ENCODE data around the gene GALNT2. TPM values are rescaled to one million over a fixed set of nuclear protein-coding genes. Genes with fewer than 3 reads are reported as not detected.
A peak's percentile ranks its signal among the peaks of the same experiment; 100 is the strongest.

GALNT2 gene
- total and polyA plus RNA-seq, 2 of the 4 experiments (the other 2 are of a cell fraction): 50.4 to 189 TPM

DNA sequence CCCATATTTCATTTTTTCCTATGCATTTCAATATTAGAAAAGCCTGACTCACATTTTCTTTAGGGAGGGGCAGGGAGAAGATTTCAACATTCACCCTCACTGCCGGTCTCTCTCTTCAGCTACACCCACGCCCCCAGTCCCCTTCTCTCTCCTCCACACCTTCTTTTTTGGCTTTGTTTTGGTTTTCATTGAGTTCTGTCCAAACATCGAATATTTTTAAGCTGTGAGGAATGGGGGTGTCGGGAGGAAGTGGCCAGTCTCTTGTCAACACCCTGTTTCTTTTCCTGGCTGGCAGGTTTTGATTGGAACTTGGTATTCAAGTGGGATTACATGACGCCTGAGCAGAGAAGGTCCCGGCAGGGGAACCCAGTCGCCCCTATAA lies 181.8 kb downstream of the GALNT2 start:
- no peak overlapping the region for H3K56ac ChIP-seq (ENCODE audit: extremely low read depth, insufficient read depth, low read length)
- dilution Hi-C loops (cut with HindIII; ENCODE audit: low sequenced_read_pairs, unreplicated experiment) (no loop called here), in situ Hi-C loops (cut with MboI; ENCODE audit: low sequenced_read_pairs) (no loop called here), intact Hi-C loops (cut with micrococcal nuclease) (no loop called here)
- H4K5ac ChIP-seq (ENCODE audit: low read depth, low read length): no peak overlapping the region
- H3K36me3 ChIP-seq (ENCODE audit: control insufficient read depth, insufficient read depth, low read length): peaks cover 49% of the 10 kb centered on the region
- TF ChIP-seq USF2 (IDR thresholded peaks at IDR 0.05; ENCODE audit: low read depth, low read length) (no peak), RAD21 (IDR thresholded peaks at IDR 0.05; ENCODE audit: low read length) (no peak), CTCF (conservative IDR thresholded peaks at IDR 0.05; ENCODE audit: low read depth, low read length) (no peak), CEBPB (IDR thresholded peaks at IDR 0.05; ENCODE audit: low read depth, low read length) (peak; percentile 35; the same call in 1 of the 2 replicates)
- ATAC-seq (ENCODE audit: low read depth): no peak; the same call in none of the 2 replicates
- H3K14ac ChIP-seq (replicated peaks; ENCODE audit: low read depth, low read length): no peak overlapping the region
- H4K91ac ChIP-seq (ENCODE audit: insufficient read depth, low read depth, low read length): no peak overlapping the region
- H3K9me1 ChIP-seq (ENCODE audit: insufficient read depth, low read length): peaks cover 9% of the 10 kb centered on the region; the same call in 1 of the 2 replicates
- H2BK20ac ChIP-seq (ENCODE audit: low read depth, low read length): no peak overlapping the region
- H4K8ac ChIP-seq (ENCODE audit: low read depth in 2 of 2, low read length in 2 of 2): no peak overlapping the region
- H3K27me3 ChIP-seq (ENCODE audit: control insufficient read depth, insufficient read depth, low read length): no peaks in the 10 kb centered on the region
- no peak overlapping the region for H2AK5ac ChIP-seq (ENCODE audit: low read depth, low read length)
- H3K4me1 ChIP-seq (ENCODE audit: control insufficient read depth, insufficient read depth, low read length): peaks cover 8% of the 10 kb centered on the region
- H3K18ac ChIP-seq (ENCODE audit: low read depth, low read length): no peak overlapping the region
- H2BK120ac ChIP-seq (ENCODE audit: low read depth, low read length): no peak overlapping the region
- no peak overlapping the region for H2AFZ ChIP-seq (replicated peaks; ENCODE audit: low read length, poor library complexity)
- no peak for DNase-seq
- no peak overlapping the region for H3K4me3 ChIP-seq (ENCODE audit: insufficient read depth, low read depth, low read length)
- 31% methylated on average over 2 of the region's 7 CpGs; no CpG with 5 or more reads in 1 of the 2 experiments for WGBS, 2 experiments (ENCODE audit: extremely low coverage in 2 of 2, insufficient read length in 1 of 2)
- no peak overlapping the region for H2AK9ac ChIP-seq (replicated peaks; ENCODE audit: low read depth, low read length, poor library complexity)
- H3K27ac ChIP-seq (ENCODE audit: insufficient read depth, low read length): no peak overlapping the region
- peaks cover 14 to 18% of the 10 kb centered on the region in 2 experiments; a peak in 2 of 4 replicates for H3K79me1 ChIP-seq (ENCODE audit: low read depth in 1 of 2, low read length in 2 of 2)
- CTCF ChIA-PET: no interaction called here
- H4K20me1 ChIP-seq (ENCODE audit: insufficient read depth, low read length): no peaks in the 10 kb centered on the region
- H2BK5ac ChIP-seq (ENCODE audit: low read depth, low read length, poor library complexity, severe bottlenecking): no peak overlapping the region
- POLR2A ChIA-PET (ENCODE audit: unreplicated experiment): no interaction called here
- no peak overlapping the region for H3K23ac ChIP-seq (ENCODE audit: low read depth, low read length)
- no TSS peak for BruUV-seq (replicated peaks)
- H2BK15ac ChIP-seq (ENCODE audit: low read depth, low read length): no peak overlapping the region
- no peaks in the 10 kb centered on the region for H3K9me3 ChIP-seq (ENCODE audit: control insufficient read depth, insufficient read depth, low read length)
- no peak overlapping the region for H3K9ac ChIP-seq (ENCODE audit: low read depth, low read length)
- H3K4ac ChIP-seq (ENCODE audit: low read depth, low read length): no peak overlapping the region
- no peak overlapping the region for H3K4me2 ChIP-seq (ENCODE audit: low read depth, low read length)

Measured in IMR-90 (cell line).